Nephron (organoid): ENCODE results near the gene INPP5J.
"Not testable (repeated sequence)": the region's sequence is repeated elsewhere in the genome, so short reads cannot be mapped to it uniquely, and the experiment has no call there.

Source experiments
- H3K27ac Mint-ChIP-seq, 3 experiments: 2 replicates each; pipeline ENCODE4 v1.8.0; 2020; ENCODE audit warnings: mixed read lengths in 3 of 3, mild to moderate bottlenecking in 2 of 3, moderate library complexity in 1 of 3
- H3K27me3 Mint-ChIP-seq: 2 replicates; pipeline ENCODE4 v1.8.0; 2021; ENCODE audit warnings: low read depth, mild to moderate bottlenecking, moderate library complexity, mixed read lengths
- H3K36me3 Mint-ChIP-seq: 2 replicates; pipeline ENCODE4 v1.8.0; 2020; ENCODE audit warnings: low read depth, mixed read lengths
- H3K4me1 Mint-ChIP-seq: 2 replicates; pipeline ENCODE4 v1.8.0; 2020; ENCODE audit warnings: mixed read lengths
- H3K4me3 Mint-ChIP-seq, 3 experiments: 2 replicates each; pipeline ENCODE4 v1.8.0; 2020; ENCODE audit warnings: mild to moderate bottlenecking in 3 of 3, mixed read lengths in 3 of 3, moderate library complexity in 2 of 3
- H3K9me3 Mint-ChIP-seq: 2 replicates; pipeline ENCODE4 v1.8.0; 2020; ENCODE audit warnings: mixed read lengths
- TF ChIP-seq, protein P1 (sequence below), 3 experiments: fragments of 200-600 bp; sonication (generic); IDR thresholded peaks; one replicate each; pipeline ENCODE4 v1.5.0; 2021; ENCODE audit warnings: antibody characterized with exemption in 3 of 3; ENCODE audit not compliant: unreplicated experiment in 3 of 3

INPP5J gene

GRCh38 chr22:31095637-31096249 lies 27.0 kb upstream of the INPP5J start:
- peak overlapping the region in 1 of 3 experiments; percentile 17 for H3K27ac Mint-ChIP-seq
- TF ChIP-seq, protein P1, sequence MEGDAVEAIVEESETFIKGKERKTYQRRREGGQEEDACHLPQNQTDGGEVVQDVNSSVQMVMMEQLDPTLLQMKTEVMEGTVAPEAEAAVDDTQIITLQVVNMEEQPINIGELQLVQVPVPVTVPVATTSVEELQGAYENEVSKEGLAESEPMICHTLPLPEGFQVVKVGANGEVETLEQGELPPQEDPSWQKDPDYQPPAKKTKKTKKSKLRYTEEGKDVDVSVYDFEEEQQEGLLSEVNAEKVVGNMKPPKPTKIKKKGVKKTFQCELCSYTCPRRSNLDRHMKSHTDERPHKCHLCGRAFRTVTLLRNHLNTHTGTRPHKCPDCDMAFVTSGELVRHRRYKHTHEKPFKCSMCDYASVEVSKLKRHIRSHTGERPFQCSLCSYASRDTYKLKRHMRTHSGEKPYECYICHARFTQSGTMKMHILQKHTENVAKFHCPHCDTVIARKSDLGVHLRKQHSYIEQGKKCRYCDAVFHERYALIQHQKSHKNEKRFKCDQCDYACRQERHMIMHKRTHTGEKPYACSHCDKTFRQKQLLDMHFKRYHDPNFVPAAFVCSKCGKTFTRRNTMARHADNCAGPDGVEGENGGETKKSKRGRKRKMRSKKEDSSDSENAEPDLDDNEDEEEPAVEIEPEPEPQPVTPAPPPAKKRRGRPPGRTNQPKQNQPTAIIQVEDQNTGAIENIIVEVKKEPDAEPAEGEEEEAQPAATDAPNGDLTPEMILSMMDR (IDR thresholded peaks at IDR 0.05; ENCODE audit: unreplicated experiment in 3 of 3) = no peak
- peak overlapping the region in 1 of 3 experiments; percentile 29 for H3K4me3 Mint-ChIP-seq
- peaks cover 31% of the 10 kb centered on the region for H3K4me1 Mint-ChIP-seq
- no peaks in the 10 kb centered on the region for H3K27me3 Mint-ChIP-seq
- H3K36me3 Mint-ChIP-seq = peaks cover 35% of the 10 kb centered on the region
- H3K9me3 Mint-ChIP-seq = no peaks in the 10 kb centered on the region

DNA sequence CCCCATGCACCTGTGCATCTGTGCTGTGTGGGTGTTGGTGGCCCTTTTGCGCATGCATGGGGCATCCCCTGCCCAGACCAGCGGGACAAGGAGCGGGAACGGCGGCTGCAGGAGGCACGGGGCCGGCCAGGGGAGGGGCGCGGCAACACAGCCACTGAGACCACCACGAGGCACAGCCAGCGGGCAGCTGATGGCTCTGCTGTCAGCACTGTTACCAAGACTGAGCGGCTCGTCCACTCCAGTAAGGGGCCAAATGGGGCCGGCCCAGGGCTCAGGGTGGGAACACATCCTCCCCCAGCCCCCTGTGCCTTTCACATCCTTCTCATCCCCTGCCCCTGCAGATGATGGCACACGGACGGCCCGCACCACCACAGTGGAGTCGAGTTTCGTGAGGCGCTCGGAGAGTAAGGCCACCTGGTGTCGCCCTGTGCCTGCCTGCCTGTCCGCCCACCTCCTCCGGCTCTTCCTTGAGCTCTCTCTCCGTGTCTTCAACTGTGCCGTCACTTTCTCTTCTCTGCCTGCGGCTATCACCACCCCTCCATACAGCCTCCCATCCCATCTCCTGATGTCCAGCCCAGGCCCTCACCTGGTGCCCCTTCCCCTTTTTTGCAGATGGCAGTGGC lies 26.0 kb upstream of the INPP5J start:
- TF ChIP-seq, protein P1 (IDR thresholded peaks at IDR 0.05; ENCODE audit: unreplicated experiment in 3 of 3) = no peak
- H3K4me1 Mint-ChIP-seq = peaks cover 31% of the 10 kb centered on the region
- no peaks in the 10 kb centered on the region for H3K27me3 Mint-ChIP-seq
- peak overlapping the region in 1 of 3 experiments; percentile 17 for H3K27ac Mint-ChIP-seq
- no peaks in the 10 kb centered on the region for H3K9me3 Mint-ChIP-seq
- no peak overlapping the region for H3K4me3 Mint-ChIP-seq
- peaks cover 41% of the 10 kb centered on the region for H3K36me3 Mint-ChIP-seq

GRCh38 chr22:31097539-31097938 lies 25.2 kb upstream of the INPP5J start:
- H3K27ac Mint-ChIP-seq, H3K4me3 Mint-ChIP-seq, H3K9me3 Mint-ChIP-seq, H3K27me3 Mint-ChIP-seq: not testable (repeated sequence)
- Mint-ChIP-seq H3K36me3 (peaks cover 46% of the 10 kb centered on the region), H3K4me1 (peaks cover 31% of the 10 kb centered on the region)

DNA sequence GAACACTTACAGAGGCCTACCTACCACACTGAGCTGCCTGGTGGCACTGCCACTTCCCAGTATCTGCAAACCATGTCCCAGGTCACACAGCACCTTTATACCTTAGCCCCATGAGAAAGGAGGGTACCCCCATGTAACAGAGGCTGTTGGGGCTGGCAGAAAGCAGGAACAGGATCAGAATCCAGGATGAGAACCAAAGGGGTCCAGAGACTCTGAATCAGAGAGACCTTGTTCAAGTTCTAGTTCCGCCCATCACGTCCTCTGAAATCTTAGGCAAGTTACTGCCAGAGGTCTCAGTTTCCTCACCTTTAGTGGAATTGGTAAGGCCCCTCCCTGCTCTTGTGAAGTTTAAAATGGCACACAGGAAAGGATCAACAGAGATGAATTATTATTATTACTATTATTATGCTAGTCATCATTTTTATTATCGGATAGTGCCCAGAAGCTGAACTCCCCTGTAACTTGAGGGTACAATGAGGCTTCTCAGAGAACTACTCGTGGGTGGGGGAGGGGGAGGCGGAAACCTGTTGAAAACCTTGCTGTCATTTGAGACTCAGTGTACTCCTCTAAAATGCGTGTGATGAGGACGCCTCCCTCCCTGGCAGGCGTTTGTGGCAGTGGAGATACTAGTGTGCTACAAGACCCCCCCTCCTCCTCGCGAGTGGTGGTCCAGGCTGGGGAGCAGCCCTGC lies 24.7 kb upstream of the INPP5J start:
- Mint-ChIP-seq H3K36me3 (peaks cover 46% of the 10 kb centered on the region), H3K27me3 (no peaks in the 10 kb centered on the region), H3K27ac (no peak overlapping the region), H3K4me3 (peak overlapping the region in 1 of 3 experiments; percentile 27), H3K9me3 (no peaks in the 10 kb centered on the region), H3K4me1 (peaks cover 31% of the 10 kb centered on the region)
- TF ChIP-seq, protein P1 (IDR thresholded peaks at IDR 0.05; ENCODE audit: unreplicated experiment in 3 of 3) = no peak

- Mint-ChIP-seq H3K27ac (no peak overlapping the region), H3K4me3 (peak overlapping the region in 1 of 3 experiments; percentile 27), H3K4me1 (peaks cover 31% of the 10 kb centered on the region), H3K36me3 (peaks cover 46% of the 10 kb centered on the region), H3K9me3 (no peaks in the 10 kb centered on the region), H3K27me3 (no peaks in the 10 kb centered on the region)
- TF ChIP-seq, protein P1 (IDR thresholded peaks at IDR 0.05; ENCODE audit: unreplicated experiment in 3 of 3) = no peak
These were observed 24.1 kb upstream of the INPP5J start for GRCh38 chr22:31098632-31099110.

DNA sequence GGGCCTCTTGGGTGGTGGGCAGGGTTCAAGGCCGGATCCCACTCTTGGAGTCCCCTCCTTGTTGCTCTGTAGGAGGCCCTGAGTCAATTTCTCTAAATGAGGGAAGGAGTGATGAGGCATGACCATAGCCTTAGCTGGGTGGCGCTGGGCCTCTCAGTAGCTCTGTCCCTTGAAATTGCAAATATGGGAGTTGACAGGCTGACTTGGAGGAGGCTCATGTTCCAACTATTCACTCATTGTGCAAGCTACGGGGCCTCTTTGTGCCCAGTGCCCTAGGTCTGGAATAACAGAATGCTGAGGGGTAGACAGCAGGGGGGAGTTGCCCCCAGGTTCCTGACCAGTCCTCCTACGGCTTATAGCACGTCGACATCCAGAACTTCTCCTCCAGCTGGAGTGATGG lies 23.4 kb upstream of the INPP5J start:
- Mint-ChIP-seq H3K27ac (no peak overlapping the region), H3K4me3 (no peak overlapping the region), H3K9me3 (no peaks in the 10 kb centered on the region)

More for the DNA sequence above, 23.4 kb upstream of the INPP5J start:
- Mint-ChIP-seq H3K36me3 (peaks cover 46% of the 10 kb centered on the region), H3K4me1 (peaks cover 25% of the 10 kb centered on the region), H3K27me3 (no peaks in the 10 kb centered on the region)
- TF ChIP-seq, protein P1 (IDR thresholded peaks at IDR 0.05; ENCODE audit: unreplicated experiment in 3 of 3) = no peak
